NCI-H748 (cell line): ENCODE measurements around the gene RTN4RL1.

ENCODE experiments used
- DNase-seq: peaks from one replicate; lab custom pipeline; 2025; ENCODE audit not compliant: unreplicated experiment; lab: John Stamatoyannopoulos, UW

The RTN4RL1 gene

DNA sequence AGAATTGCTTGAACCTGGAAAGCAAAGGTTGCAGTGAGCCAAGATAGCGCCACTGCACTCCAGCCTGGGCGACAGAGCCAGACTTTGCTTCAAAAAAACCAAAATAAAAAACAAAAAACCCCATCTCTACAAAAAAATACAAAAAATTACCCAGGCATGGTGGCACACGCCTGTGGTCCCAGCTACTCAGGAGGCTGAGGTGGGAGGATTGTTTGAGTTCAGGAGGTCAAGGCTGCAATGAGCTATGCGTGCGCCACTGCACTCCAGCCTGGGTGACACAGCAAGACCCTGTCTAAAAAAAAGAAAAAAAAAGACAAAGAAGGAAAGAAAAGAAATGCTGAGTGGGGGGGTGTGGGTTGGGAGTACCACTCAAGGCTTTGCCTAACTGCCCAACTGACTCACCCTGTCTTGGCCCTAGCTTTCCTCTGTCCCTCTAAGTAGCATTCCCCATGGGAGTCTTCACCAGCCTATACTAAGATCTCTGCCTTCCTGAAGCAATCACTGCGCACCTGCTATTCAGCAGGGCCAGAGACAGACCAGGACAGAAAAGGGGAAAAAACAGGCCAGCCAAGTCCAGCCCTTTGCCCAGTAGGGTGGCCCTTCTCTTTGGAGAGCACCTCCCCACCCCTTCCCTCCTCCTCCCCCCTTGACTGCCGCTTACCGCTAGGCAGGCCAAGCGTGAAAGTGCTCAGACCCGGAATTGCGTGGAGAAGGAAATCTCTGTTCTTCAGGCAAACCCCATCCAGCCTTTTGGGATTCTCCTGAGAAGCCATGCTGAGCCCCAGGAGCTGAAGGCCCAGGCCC, 45.8 kb downstream of the RTN4RL1 start:
- DNase-seq, result peak; percentile 36

DNA sequence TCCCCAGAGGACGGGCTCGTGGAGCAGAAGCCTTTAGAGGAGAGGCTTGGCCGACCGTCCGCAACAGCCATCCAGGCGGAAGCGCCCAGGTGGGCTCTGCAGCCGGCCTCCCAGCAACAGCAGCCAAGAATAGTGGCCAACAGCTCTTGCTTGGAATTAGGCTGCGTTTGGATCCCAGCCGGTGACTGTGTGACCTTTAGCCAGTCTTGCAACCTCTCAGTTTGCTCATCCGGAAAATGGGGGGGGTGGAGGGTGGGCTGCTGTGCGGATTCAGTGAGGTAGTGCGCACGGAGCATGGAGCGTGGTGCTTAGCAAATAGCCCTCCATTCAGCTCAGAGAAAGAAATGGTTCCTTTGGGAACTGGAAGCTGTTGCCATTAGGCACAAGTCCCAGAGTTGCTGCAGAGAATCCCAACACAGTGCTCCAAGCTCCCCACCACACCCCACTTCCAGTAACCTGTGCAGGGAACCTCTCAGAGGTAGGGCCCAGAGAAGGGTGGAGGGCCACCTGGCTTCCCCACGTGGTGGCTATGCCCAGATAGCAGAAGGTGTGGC, 46.7 kb downstream of the RTN4RL1 start:
- no peak for DNase-seq

DNA sequence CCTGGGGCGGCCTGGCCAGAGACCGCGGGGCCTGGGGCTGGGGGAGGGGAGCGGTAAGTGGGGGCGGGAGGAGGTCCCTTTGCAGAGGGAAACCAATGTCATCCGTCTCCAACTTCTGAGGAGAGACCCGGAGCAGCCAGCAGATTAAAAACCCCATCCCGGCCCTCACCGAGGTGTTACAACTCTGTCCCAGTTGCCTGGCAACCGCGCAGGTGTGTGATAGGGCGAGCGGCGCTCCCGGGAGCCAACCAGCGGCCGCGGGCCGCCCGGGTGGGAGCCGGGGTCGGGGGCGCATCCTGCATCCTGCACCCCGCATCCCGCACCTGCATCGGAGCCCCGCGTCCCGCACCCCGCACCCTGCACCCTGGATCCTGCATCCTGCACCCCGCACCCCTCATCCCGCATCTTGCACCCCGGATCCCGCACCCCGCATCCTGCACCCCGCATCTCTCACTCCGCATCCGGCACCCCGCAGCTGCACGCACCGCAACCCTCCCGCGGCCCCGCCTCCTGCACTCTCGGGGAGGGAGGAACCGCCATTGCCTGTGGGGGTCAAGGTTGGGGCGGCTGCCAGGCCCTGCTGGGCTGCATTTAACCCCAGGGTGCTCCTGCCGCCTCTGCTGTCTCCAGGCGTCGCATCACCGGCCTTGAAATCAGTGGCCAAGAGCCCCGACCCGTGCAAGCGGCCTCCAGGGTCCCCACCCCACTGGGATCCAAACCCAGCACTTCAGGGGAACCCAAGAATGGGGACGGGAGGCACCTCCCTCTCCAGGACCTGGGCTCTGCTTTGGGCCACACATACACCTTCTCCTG, 47.3 kb downstream of the RTN4RL1 start:
- DNase-seq, result peak; percentile 87

DNA sequence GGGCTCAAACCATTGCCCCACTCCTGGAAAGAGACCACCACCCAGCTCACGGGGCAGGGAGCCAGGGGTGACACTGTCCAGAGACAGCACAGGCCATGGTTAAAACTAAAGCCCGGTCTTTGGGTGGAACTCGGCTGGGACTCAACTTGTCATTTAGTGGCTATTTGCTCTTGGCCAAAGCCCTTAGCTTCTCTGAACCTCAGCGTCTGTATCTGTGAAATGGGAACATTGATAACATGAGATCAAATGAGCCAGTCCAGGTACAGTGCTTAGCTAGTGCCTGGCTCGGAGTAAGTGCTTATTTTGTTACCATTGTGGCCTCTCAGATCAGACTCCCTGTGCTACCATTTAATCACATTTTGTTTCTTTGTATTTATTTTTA, 48.5 kb downstream of the RTN4RL1 start:
- no peak for DNase-seq

DNA sequence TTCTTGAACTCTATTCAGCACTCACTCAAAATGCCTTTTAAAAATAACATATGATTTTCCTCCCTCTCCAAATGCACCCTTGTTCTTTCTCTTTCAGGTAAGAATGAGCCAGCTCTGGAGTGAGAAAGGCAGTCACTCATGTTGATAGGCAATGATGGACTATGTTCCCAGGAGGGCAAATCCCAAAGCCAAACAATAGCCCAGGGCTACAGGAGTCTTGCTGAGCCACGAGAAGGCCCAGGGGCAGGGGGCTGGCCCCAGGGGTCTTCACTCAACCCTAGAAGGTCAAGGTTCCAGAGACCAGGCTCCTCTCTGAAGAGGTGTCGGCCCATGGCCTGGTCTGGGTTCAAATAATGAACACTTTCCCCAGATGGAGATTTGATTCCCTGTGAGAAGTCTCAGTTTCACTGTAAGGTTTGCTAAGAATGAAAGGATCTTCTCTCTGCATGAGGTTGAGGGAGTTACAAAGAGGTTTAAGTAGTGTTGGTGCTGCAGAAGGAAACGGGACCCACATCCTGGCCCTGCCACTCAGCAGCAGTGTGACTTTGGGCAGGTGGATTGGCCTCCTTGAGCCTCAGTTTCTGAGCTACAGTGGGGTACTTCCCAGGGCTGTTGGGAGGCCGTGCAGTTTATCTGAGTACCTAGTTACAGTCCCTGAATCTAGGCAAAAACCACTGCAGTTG, 49.0 kb downstream of the RTN4RL1 start:
- no peak for DNase-seq

DNA sequence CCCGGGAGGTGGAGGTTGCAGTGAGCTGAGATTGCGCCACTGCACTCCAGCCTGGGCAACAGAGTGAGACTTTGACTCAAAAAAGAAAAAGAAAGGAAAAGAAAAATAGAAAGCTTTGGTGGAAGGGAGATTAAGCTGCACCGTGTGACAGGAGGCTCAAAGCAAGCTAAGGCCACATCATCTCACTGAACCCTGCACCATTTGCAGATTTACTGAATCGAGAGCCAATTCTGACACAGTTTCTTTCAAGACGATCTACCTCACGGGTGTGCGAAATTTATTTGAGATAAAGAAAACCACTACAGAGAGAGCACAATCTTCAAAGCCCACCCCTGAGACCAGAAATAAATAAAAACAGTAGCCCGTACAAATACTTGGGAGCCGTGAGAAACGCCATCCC, 49.6 kb downstream of the RTN4RL1 start:
- no peak for DNase-seq

DNA sequence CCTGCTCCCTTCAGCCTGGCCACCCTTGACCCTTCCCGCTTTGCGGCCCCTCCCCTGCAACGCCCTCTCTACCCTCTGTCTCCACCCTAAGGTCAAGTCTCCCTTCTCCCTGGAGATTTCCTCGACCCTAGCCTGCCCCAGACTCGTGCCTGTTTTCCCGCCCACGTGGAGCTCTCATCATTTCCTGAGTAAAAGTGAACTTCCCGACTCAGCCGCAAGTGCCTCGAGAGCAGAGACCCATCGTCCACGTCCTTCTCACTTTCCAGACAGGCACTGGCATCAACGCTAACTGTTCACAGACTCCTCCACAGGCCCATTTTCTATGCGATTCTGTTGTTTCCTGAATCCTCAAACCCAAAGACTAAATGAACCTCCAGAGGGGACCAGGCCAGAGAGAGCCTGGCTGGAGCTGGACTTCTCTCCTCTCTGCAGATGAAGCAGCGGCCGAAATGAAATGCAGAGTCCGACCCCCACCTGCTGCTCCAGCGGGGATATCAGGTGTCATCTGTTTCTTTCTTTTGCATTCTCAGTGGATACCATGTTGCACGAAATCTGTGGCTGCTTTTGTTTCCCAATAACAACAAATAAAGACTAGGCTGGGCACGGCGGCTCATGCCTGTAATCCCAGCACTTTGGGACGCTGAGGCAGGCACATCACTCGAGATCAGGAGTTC, 52.5 kb downstream of the RTN4RL1 start:
- DNase-seq, result peak; percentile 70

DNA sequence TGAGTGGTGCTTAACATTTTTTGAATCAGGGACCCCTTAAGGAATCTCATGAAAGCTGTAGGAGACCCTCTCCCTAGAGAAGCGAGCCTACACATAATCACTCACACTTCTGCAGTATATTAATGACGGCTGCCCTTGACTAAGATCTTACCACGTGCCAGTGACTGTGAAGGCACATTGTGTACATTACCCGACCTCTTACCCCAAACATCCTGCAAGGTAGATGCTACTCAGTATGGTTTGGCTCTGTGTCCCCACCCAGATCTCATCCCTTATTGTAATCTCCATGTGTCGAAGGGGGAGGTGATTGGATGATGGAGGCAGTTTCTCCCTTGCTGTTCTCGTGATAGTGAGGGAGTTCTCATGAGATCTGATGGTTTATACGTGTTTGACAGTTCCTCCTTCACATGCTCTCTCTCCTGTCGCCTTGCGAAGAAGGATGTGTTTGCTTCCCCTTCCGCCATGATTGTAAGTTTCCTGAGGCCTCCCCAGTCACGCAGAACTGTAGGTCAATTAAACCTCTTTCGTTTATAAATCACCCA, 54.2 kb downstream of the RTN4RL1 start:
- DNase-seq, result no peak

DNA sequence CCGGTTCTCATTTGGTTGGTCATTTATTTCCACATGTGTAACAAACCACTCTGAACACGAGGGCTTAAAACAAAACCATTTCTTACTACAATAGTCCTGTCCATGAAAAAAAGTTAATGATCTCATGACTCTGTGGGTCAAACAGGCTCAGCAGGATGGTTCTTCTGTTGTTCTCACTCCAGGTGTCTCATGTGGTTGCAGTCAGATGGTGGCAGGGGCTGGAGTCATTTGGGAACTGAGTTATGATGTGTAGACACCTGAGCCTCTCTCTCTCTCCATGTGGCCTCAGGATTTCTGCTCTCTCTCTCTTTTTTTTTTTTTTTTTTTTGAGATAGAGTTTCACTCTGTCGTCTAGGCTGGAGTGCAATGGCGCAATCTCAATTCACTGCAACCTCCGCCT, 55.4 kb downstream of the RTN4RL1 start:
- DNase-seq, result no peak

DNA sequence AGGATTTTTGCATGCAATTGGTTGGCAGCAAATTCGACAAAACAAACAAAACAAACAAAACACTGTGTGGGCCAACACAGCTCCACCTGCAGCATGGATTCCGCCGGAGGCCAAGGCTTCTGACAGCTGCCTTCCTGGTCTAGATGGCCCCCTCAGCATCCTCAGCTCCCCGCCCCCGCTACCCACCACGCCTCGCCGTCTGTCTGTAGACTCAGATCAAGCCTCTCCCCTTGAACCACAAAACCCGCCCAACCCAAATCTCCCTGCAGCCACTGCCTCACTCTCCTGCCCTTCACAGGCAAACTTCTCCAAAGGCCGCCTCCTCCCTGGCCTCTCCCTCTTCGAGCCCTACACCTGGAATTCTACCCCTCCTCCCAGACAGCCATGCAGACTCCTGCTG, 57.9 kb downstream of the RTN4RL1 start:
- peak; percentile 39 for DNase-seq

DNA sequence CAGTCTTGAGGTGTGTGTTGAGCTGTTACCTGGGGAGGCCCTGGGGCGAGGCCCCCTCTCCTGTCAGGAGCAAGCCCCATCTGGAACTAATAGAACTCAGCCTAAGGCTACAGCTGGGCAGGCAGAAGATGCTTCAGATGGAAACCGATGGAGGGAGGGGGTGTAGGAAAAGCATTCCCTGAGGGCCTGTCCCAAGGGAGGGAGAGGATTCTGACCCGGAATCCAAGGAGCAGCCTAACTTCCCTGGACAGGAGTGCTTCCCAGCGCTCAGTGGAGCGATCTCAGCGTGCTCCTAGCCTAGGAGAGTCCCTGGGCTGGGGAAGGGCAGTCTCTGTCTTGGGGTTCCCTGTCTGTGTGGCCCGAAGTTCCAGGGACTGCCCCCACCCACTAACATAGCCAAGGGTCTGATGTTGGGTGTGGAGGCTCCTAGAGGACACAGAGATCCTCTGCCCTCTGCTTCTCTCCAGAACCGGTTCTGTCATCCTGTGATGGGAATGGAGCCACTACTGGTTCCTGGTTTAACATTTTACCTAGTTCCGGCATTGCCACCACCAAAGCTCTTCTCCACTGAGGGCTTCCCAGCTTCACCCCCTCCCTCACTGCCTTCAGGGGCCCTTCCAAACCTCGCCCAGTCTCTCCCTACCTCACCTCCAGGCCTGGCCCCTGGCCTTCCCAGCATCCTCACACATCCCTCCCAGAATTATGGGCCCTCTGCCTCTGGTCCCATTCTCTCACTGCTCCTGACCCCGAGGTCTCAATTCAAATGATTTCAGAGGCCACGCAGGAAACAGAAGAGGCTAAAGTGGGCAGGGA, 58.7 kb downstream of the RTN4RL1 start:
- DNase-seq, result no peak

DNA sequence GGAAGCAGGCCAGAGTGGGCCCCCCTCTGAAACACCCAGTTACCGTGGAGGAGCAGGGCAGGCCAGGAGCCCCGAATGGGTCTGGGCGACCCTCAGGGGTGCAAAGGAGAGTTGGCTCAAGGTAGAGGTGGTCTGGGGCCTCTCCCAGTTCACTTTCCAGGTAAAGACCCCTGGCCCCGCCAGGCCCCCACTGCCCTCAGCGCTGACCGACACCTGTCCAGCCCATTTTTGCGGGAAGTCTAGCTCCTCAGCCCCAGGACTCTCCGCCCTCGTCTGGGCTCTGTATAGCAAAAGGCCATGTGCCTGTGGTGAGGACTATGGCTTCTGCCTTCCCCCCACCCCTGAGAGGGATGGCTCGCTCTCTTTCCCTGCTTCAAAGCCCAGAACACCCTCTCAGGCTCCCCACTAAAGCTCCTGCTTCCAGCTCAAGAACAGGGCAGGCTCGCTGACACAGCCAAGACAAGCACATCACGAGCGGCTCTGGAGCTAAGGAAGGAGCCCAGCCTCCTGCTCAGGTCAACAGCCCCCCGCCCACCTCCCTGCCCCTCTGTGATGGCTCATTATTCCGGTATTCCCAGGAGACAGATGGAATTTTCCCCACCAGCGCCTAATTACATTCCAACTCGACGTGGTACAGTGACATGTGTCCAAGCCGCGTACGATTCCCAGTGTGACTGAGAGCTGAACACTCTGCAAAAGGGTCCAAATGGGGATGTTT, 59.4 kb downstream of the RTN4RL1 start:
- no peak for DNase-seq

DNA sequence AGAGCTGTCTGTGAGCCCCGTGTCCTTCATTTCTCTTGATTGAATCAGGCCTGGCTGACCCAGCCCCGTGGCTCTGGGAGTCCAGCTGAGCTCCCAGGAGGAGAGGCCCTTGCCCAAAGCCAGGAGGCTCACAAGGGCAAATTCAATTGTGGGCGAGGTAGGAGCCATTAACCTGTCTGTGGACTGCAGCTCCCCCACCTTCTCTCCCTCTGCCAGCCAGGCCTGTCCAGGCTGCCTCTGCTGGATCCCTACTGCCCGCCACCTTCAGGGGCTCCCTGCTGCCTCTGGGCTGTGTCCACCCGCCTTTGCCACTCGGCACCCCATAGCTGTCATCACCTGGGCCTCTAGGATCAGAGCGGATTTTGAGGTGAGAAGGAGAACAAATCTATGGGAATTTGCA, 61.9 kb downstream of the RTN4RL1 start:
- no peak for DNase-seq

DNA sequence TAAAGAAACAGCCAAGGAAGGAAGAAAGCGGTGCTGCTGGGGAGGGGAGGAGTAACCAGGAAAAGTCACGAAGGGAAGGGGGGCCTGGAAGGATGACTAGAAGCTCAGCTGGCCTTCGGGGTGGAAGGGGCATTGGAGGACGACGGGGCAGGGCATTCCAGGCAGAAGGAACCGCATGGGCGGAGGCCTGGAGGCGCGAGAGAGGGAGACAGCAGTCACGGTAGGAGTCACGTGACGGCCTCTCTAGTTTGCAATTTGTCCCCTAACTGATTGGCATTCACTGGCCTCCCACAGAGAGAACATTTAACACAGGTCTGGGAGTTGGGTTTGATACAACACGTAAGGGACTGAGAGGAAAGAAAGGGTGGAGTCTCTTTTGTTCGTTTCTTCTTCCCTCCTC, 63.9 kb downstream of the RTN4RL1 start:
- DNase-seq, result peak; percentile 44

DNA sequence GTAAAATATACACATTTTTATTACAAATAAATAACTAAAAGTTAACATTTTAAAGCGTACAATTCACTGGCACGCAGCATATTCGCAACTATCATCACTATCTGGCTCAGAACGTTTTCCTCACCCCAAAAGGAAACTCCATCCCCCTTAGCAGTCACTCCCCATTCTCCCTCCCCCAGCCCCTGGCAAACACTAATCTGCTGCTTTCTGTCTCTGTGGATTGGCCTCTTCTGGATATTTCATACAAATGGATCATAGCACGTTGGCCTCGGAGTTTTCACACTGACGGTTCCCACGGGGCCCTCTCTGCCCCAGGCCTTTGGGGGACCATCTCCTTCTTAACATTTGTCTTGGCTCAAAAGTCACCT, 64.6 kb downstream of the RTN4RL1 start:
- no peak for DNase-seq

DNA sequence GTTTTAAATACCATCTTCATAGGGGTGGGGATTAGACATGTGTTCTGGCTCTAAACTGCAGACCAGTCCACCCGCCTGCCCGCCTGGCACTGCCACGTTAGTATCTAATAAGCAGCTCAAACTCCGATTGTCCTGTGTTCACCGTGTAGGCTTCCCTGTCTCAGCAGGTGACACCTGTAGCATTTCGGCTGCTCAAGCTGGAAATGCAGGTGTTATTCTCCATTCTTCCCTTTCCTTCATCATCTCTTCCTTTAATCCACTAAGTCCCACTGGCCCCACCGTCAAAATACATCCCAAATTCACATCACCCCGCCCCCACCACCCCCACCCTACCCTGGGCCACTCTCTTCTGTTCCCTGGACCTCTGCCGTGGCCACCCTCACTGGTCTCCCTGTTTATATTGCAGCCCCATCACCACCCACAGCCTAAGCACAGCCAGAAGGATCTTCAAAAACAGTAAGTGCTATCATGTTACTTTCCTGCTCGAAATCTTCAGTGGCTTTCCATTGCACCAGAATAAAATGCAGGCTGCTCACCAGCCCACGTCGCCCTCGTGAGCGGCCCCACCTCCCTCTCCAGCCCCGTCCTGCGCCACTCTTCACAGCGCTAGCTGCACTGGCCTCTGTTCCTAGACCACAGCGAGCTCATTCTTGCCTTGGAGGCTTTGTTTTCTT, 65.1 kb downstream of the RTN4RL1 start:
- peak; percentile 26 for DNase-seq

DNA sequence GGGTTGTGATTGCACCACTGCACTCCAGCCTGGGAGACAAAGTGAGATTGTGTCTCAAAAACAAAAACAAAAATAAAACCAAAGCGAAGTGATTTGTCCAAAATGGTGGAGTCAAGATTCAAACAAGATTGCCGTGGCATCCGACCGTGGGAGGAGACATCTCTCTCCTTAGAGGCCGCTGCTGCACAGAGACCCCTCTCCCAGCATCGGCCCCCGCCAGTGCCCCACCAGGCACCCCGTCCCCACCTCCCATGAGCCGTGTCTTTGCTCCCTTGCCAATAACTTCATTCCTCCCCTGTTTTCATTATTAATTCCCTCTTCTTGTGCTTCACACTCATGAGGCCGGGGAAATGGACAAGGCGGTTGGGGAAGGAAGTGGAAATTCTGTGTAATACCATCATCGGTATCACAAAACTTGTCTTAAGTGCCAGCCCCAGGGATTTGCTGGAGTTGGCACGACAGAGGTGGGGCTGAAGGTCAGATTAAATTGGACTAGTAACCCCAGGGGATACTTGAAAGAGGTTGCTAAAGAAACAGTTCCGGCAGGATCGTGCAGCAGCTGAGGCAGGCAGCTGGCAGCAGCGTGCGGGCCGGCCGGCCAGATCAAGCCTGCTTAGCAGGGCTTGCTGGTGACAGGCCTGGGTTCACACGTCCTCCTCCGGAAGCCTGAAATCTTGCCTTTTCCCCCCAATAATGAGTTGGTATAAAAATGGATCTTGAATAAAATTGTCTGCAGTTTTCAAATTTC, 66.8 kb downstream of the RTN4RL1 start:
- no peak for DNase-seq

DNA sequence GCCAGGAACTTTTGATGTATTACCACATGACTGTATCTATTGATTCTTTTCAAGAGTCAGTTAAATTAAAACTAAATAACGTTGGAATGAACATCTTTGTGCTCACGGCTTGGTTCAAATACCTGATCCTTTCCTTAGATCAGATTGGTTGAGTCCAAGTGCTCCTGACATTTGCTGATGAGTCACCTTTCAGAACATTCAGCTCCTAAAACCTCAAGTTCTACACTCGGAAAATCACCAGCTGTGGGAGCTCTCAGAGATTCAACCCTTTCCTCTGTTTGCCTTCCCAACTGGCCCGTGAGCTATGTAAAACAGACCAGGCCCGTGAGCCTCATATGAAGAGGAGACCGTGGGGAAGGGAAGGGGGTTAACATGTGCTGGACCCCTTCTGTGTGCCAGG, 68.1 kb downstream of the RTN4RL1 start:
- DNase-seq, result no peak
